Activated CD8-positive, alpha-beta T cell treated with anti-CD3 and anti-CD28 coated beads for 36 hours (primary cell): ENCODE measurements around the gene AOPEP. TPM values are rescaled to one million over a fixed set of nuclear protein-coding genes. Genes with fewer than 3 reads are reported as not detected.

Experiments used
- ATAC-seq: fragments of 200-7000 bp; cut with Tn5 transposase; one replicate; pipeline ENCODE4 v1.10.0; 2021; ENCODE audit warnings: mild to moderate bottlenecking, moderate library complexity
- CTCF ChIA-PET: fragments of 350-600 bp; sonication (Branson Sonifier 250); formaldehyde crosslinking; loops from one replicate; lab custom pipeline; 2021; ENCODE audit warnings: antibody characterized with exemption; lab: Charles Lee
- POLR2A ChIA-PET: fragments of 350-600 bp; sonication (Branson Sonifier 250); formaldehyde crosslinking; loops from one replicate; lab custom pipeline; 2021; ENCODE audit warnings: antibody characterized with exemption; lab: Charles Lee
- DNase-seq: peaks from one replicate; pipeline ENCODE4 v3.0.0-alpha.2; 2020
- H3K27ac Mint-ChIP-seq: one replicate; pipeline ENCODE4 v1.8.0; 2021; ENCODE audit warnings: mild to moderate bottlenecking, mixed read lengths
- H3K27me3 Mint-ChIP-seq: one replicate; pipeline ENCODE4 v1.8.0; 2021; ENCODE audit warnings: mixed read lengths
- H3K36me3 Mint-ChIP-seq: one replicate; pipeline ENCODE4 v1.8.0; 2021; ENCODE audit warnings: low read depth, mixed read lengths
- H3K4me1 Mint-ChIP-seq: one replicate; pipeline ENCODE4 v1.8.0; 2021; ENCODE audit warnings: low read depth, mixed read lengths
- H3K4me3 Mint-ChIP-seq: one replicate; pipeline ENCODE4 v1.8.0; 2021; ENCODE audit warnings: mild to moderate bottlenecking, moderate library complexity, mixed read lengths
- H3K9me3 Mint-ChIP-seq: one replicate; pipeline ENCODE4 v1.8.0; 2021; ENCODE audit warnings: mixed read lengths
- intact Hi-C: fragments of 100-400 bp; cut with micrococcal nuclease; formaldehyde crosslinking; loops from one replicate; pipeline ENCODE4 v1.10.0; 2022
- total RNA-seq, 2 experiments: library from RNA; stranded (reverse); gene quantifications; one replicate each; pipeline ENCODE4 v1.2.3, GENCODE V29; 2021
- TF ChIP-seq, protein P1 (sequence below): fragments of 200-600 bp; IDR thresholded peaks from one replicate; pipeline ENCODE4 v1.8.0; 2022; ENCODE audit warnings: antibody characterized with exemption, mild to moderate bottlenecking

The AOPEP gene
- total RNA-seq, 2 experiments from 2014 or later, result 7.1 to 8.7 TPM

- DNase-seq, result no peak
- intact Hi-C loops, result no loop called here
- Mint-ChIP-seq H3K4me3 (no peak overlapping the region), H3K4me1 (peaks cover 12% of the 10 kb centered on the region), H3K36me3 (no peaks in the 10 kb centered on the region), H3K27ac (no peak overlapping the region), H3K9me3 (no peaks in the 10 kb centered on the region), H3K27me3 (no peaks in the 10 kb centered on the region)
- ChIA-PET CTCF (interaction anchor here (1.1 kb wide), 1 partner anchor 21 kb away, joined by 3 read pairs; no protein-coding TSS in a partner anchor), POLR2A (interaction anchor here (0.8 to 0.9 kb wide), 2 partner anchors 12 to 28 kb away, joined by 3 read pairs; no protein-coding TSS in a partner anchor)
- TF ChIP-seq, protein P1, sequence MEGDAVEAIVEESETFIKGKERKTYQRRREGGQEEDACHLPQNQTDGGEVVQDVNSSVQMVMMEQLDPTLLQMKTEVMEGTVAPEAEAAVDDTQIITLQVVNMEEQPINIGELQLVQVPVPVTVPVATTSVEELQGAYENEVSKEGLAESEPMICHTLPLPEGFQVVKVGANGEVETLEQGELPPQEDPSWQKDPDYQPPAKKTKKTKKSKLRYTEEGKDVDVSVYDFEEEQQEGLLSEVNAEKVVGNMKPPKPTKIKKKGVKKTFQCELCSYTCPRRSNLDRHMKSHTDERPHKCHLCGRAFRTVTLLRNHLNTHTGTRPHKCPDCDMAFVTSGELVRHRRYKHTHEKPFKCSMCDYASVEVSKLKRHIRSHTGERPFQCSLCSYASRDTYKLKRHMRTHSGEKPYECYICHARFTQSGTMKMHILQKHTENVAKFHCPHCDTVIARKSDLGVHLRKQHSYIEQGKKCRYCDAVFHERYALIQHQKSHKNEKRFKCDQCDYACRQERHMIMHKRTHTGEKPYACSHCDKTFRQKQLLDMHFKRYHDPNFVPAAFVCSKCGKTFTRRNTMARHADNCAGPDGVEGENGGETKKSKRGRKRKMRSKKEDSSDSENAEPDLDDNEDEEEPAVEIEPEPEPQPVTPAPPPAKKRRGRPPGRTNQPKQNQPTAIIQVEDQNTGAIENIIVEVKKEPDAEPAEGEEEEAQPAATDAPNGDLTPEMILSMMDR, result no peak
- no peak for ATAC-seq
Measured at GRCh38 chr9:94851892-94852291, 125.4 kb downstream of the AOPEP start.

- Mint-ChIP-seq H3K36me3 (no peaks in the 10 kb centered on the region), H3K4me1 (peaks cover 8% of the 10 kb centered on the region), H3K9me3 (no peaks in the 10 kb centered on the region), H3K4me3 (no peak overlapping the region), H3K27me3 (no peaks in the 10 kb centered on the region), H3K27ac (no peak overlapping the region)
- ATAC-seq (no peak), DNase-seq (no peak)
- TF ChIP-seq, protein P1, result no peak
- ChIA-PET CTCF (interaction anchor here (1.1 kb wide), 1 partner anchor 21 kb away, joined by 3 read pairs; no protein-coding TSS in a partner anchor), POLR2A (no interaction called here)
- intact Hi-C loops, result no loop called here
Measured at GRCh38 chr9:94852373-94852772, 125.9 kb downstream of the AOPEP start.

- no peaks in the 10 kb centered on the region for H3K27me3 Mint-ChIP-seq
- no peak overlapping the region for H3K4me3 Mint-ChIP-seq
- ChIA-PET CTCF (interaction anchor here (1.3 kb wide), 1 partner anchor 69 kb away, joined by 3 read pairs; no protein-coding TSS in a partner anchor), POLR2A (no interaction called here)
- H3K9me3 Mint-ChIP-seq, result no peaks in the 10 kb centered on the region
- peaks cover 3% of the 10 kb centered on the region for H3K4me1 Mint-ChIP-seq
- DNase-seq (no peak), ATAC-seq (no peak)
- TF ChIP-seq, protein P1, result no peak
- H3K27ac Mint-ChIP-seq, result no peak overlapping the region
- peaks cover 4% of the 10 kb centered on the region for H3K36me3 Mint-ChIP-seq
- intact Hi-C loops, result no loop called here
Measured at GRCh38 chr9:94853887-94854286, 127.4 kb downstream of the AOPEP start.

DNA sequence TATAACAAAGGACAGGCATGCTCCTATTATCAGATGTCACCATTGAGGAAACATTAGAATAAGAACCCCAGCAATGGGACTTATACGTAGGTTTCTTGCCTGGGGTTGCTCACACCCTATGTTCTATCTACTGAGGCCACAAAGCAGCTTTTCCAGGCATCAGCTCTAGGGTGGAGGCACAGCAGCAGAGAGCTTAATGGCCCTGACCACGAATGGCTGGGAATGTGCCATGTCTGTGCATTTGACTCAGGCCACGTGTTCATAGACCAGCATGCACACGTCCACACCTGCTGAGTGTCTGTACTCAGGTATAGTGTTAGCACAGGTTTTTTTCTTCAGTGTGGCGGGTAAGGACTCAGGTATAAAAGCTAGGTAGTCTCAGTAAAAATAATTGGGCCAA lies 129.4 kb downstream of the AOPEP start:
- no peak overlapping the region for H3K4me3 Mint-ChIP-seq
- ATAC-seq, result no peak
- no peak overlapping the region for H3K27ac Mint-ChIP-seq
- POLR2A ChIA-PET, result interaction anchor here (0.7 to 1.1 kb wide), 2 partner anchors 10 to 85 kb away, joined by 3 to 4 read pairs; no protein-coding TSS in a partner anchor
- no peak for DNase-seq
- CTCF ChIA-PET, result interaction anchor here (0.8 kb wide), 2 partner anchors 14 to 312 kb away, joined by 3 read pairs; no protein-coding TSS in a partner anchor
- TF ChIP-seq, protein P1, result no peak
- H3K36me3 Mint-ChIP-seq, result peaks cover 4% of the 10 kb centered on the region
- intact Hi-C loops, result no loop called here
- no peaks in the 10 kb centered on the region for H3K27me3 Mint-ChIP-seq
- no peaks in the 10 kb centered on the region for H3K9me3 Mint-ChIP-seq
- H3K4me1 Mint-ChIP-seq, result peaks cover 16% of the 10 kb centered on the region

GRCh38 chr9:94857791-94858190 lies 131.3 kb downstream of the AOPEP start:
- TF ChIP-seq, protein P1, result no peak
- ATAC-seq (no peak), DNase-seq (no peak)
- Mint-ChIP-seq H3K9me3 (no peaks in the 10 kb centered on the region), H3K4me1 (peaks cover 29% of the 10 kb centered on the region), H3K27ac (no peak overlapping the region), H3K27me3 (no peaks in the 10 kb centered on the region), H3K4me3 (no peak overlapping the region), H3K36me3 (peaks cover 4% of the 10 kb centered on the region)
- POLR2A ChIA-PET, result no interaction called here
- CTCF ChIA-PET, result interaction anchor here (0.8 kb wide), 2 partner anchors 21 to 274 kb away, joined by 3 read pairs; no protein-coding TSS in a partner anchor
- intact Hi-C loops, result no loop called here
